Body of pancreas (tissue), 4 donors: ENCODE data around the gene ZNF329. TPM values are rescaled to one million over a fixed set of nuclear protein-coding genes. Genes with fewer than 3 reads are reported as not detected.

ENCODE experiments used
- ATAC-seq: fragments of 150-250 bp; one replicate; pipeline ENCODE4 v1.9.1; 2016
- DNase-seq, 4 donors: peaks; one replicate each; pipeline ENCODE4 v3.0.0-alpha.2; 2019
- H3K27ac ChIP-seq, 4 donors: fragments of 200-600 bp; sonication (generic); 1 replicate in 3 of 4; 2 replicates in 1 of 4; pipeline versions ENCODE4 v1.5.1 to v1.6.1; 2016 to 2019; ENCODE audit warnings: mild to moderate bottlenecking in 1 of 4, mixed read lengths in 1 of 4, moderate library complexity in 1 of 4
- H3K27me3 ChIP-seq, 2 donors: fragments of 200-600 bp; sonication (generic); one replicate each; pipeline ENCODE4 v1.6.0; 2016; ENCODE audit warnings: mild to moderate bottlenecking in 1 of 2
- H3K36me3 ChIP-seq, 2 donors: fragments of 200-600 bp; sonication (generic); replicated peaks in 1 of 2; 2 replicates each; pipeline ENCODE4 v1.5.1; 2016; ENCODE audit warnings: low read depth in 2 of 2; ENCODE audit not compliant: insufficient read depth in 1 of 2
- H3K4me1 ChIP-seq: fragments of 200-600 bp; sonication (generic); one replicate; pipeline ENCODE4 v1.6.0; 2016
- H3K4me3 ChIP-seq, 2 donors: fragments of 200-600 bp; sonication (generic); 1 replicate in 1 of 2; 2 replicates in 1 of 2; pipeline ENCODE4 v1.5.1; 2016 to 2019
- H3K9me3 ChIP-seq, 3 donors: fragments of 200-600 bp; sonication (generic); 1 replicate in 2 of 3; 2 replicates in 1 of 3; pipeline ENCODE4 v1.5.1; 2016
- CTCF ChIP-seq, 7 experiments: fragments of 450-650 bp in 4 of 7; fragments of 200-600 bp in 3 of 7; sonication (generic) in 3 of 7; IDR thresholded peaks; one replicate each; pipeline ENCODE4 v1.5.1; 2016 to 2019; ENCODE audit warnings: antibody characterized with exemption in 7 of 7
- POLR2A ChIP-seq, 3 donors: fragments of 450-650 bp; IDR thresholded peaks; one replicate each; pipeline ENCODE4 v1.6.1; 2016; ENCODE audit warnings: antibody characterized with exemption in 3 of 3, mild to moderate bottlenecking in 2 of 3
- WGBS, 2 donors: methylation state at CpG; one replicate each; pipeline ENCODE4 v1.1.5; 2017; 5-methylcytosine and 5-hydroxymethylcytosine counted together
- intact Hi-C: fragments of 100-400 bp; cut with DNase I; formaldehyde crosslinking; loops from one replicate; pipeline ENCODE4 v1.15.1; 2023
- total RNA-seq, 2 donors: library from RNA; depleted of rRNA; stranded (reverse); fragments of >200 nt; gene quantifications; one replicate each; pipeline ENCODE4 v1.1.0, GENCODE V29; 2016

ZNF329 gene
- total RNA-seq, 2 donors from 2014 or later: 2.6 to 4.6 TPM

GRCh38 chr19:58084596-58085347, 65.8 kb downstream of the ZNF329 start:
- 96% methylated on average over 33 of the region's 69 CpGs; no CpG with 5 or more reads in 1 of the 2 donors for WGBS, 2 donors
- Histone ChIP-seq H3K27ac (no peak overlapping the region), H3K27me3 (no peaks in the 10 kb centered on the region), H3K9me3 (peaks cover 0 to 40% (median 0%) of the 10 kb centered on the region in 3 donors), H3K4me1 (no peaks in the 10 kb centered on the region), H3K4me3 (no peak overlapping the region), H3K36me3 (no peaks in the 10 kb centered on the region)
- intact Hi-C loops: no loop called here
- ATAC-seq (no peak), DNase-seq (no peak)
- TF ChIP-seq CTCF (IDR thresholded peaks at IDR 0.05) (no peak), POLR2A (IDR thresholded peaks at IDR 0.05) (no peak)

GRCh38 chr19:58083021-58083420, 67.6 kb downstream of the ZNF329 start:
- DNase-seq (no peak), ATAC-seq (no peak)
- TF ChIP-seq CTCF (IDR thresholded peaks at IDR 0.05): no peak
- no peak for TF ChIP-seq POLR2A (IDR thresholded peaks at IDR 0.05)
- intact Hi-C loops: no loop called here
- Histone ChIP-seq H3K9me3 (peaks cover 0 to 38% (median 0%) of the 10 kb centered on the region in 3 donors), H3K27me3 (no peaks in the 10 kb centered on the region), H3K4me3 (no peak overlapping the region), H3K4me1 (no peaks in the 10 kb centered on the region), H3K27ac (no peak overlapping the region), H3K36me3 (no peaks in the 10 kb centered on the region)
- WGBS, 2 donors: 96 to 100% methylated on average over 3 of the region's 3 CpGs

- no peak for ATAC-seq
- H3K27me3 ChIP-seq: no peaks in the 10 kb centered on the region
- intact Hi-C loops: no loop called here
- no peak overlapping the region for H3K27ac ChIP-seq
- TF ChIP-seq POLR2A (IDR thresholded peaks at IDR 0.05) (no peak), CTCF (IDR thresholded peaks at IDR 0.05) (no peak)
- no peak for DNase-seq
- WGBS, 2 donors: 85 to 91% methylated on average over 9 to 10 of the region's 10 CpGs
- H3K4me1 ChIP-seq: no peaks in the 10 kb centered on the region
- no peaks in the 10 kb centered on the region for H3K36me3 ChIP-seq
- no peak overlapping the region for H3K4me3 ChIP-seq
- H3K9me3 ChIP-seq: peaks cover 0 to 36% (median 0%) of the 10 kb centered on the region in 3 donors
Observed at GRCh38 chr19:58079792-58080191, 70.8 kb downstream of the ZNF329 start.

Other genes with a start within 250 kb of the ZNF329 start
- gene ZNF417, start 234.2 kb downstream of the ZNF329 start, total RNA-seq: 1 to 10 TPM; 7.3 to 7.6 TPM
- gene ZNF418, start 215.4 kb downstream of the ZNF329 start, total RNA-seq: 10 to 100 TPM in 1 of 2 donors, 1 to 10 TPM in 1; 2.6 to 15.3 TPM
- gene ZNF256, start 203.1 kb downstream of the ZNF329 start, total RNA-seq: 1 to 10 TPM; 3.6 to 6.9 TPM
- 1 to 10 TPM in 1 of 2 donors, not detected in 1; 1.3 TPM for gene C19orf18, start 176.3 kb downstream of the ZNF329 start, total RNA-seq
- 10 to 100 TPM; 11.7 to 21.4 TPM for gene ZNF606, start 148.0 kb downstream of the ZNF329 start, total RNA-seq
- not detected for gene ZSCAN1, start 116.8 kb downstream of the ZNF329 start, total RNA-seq
- 1 to 10 TPM; 3.9 to 4.9 TPM for gene ZNF135, start 91.5 kb downstream of the ZNF329 start, total RNA-seq
- gene ZSCAN18, start 52.6 kb downstream of the ZNF329 start, total RNA-seq: 10 to 100 TPM; 37.4 to 43.2 TPM
- 10 to 100 TPM; 15.6 to 31.6 TPM for gene ZNF274, start 32.3 kb upstream of the ZNF329 start, total RNA-seq
- gene ZNF544, start 78.1 kb upstream of the ZNF329 start, total RNA-seq: 10 to 100 TPM in 1 of 2 donors, 1 to 10 TPM in 1; 9.9 to 17.1 TPM
- gene ZNF8, start 128.2 kb upstream of the ZNF329 start, total RNA-seq: 1 to 10 TPM; 3.6 to 4.6 TPM
- gene ERVK3-1, start 154.6 kb upstream of the ZNF329 start, total RNA-seq: 10 to 100 TPM; 39.6 to 54.2 TPM
- 1 to 10 TPM in 1 of 2 donors, under 1 TPM in 1; 0.99 to 3.1 TPM for gene ZSCAN22, start 176.2 kb upstream of the ZNF329 start, total RNA-seq
- gene A1BG, start 202.7 kb upstream of the ZNF329 start, total RNA-seq: 10 to 100 TPM in 1 of 2 donors, 1 to 10 TPM in 1; 6.2 to 11.5 TPM
- 1 to 10 TPM; 4.6 to 4.7 TPM for gene ZNF497, start 212.0 kb upstream of the ZNF329 start, total RNA-seq
- gene ZNF837, start 230.2 kb upstream of the ZNF329 start, total RNA-seq: 10 to 100 TPM in 1 of 2 donors, 1 to 10 TPM in 1; 7.3 to 15.2 TPM
- gene RPS5, start 236.5 kb upstream of the ZNF329 start, total RNA-seq: 1,000 to 10,000 TPM in 1 of 2 donors, 100 to 1,000 TPM in 1; 577 to 1,133 TPM
- not detected for gene RNF225, start 244.9 kb upstream of the ZNF329 start, total RNA-seq